ENCODE measurements around the gene PLEKHA1.

- TF ChIP-seq CTCF (conservative IDR thresholded peaks at IDR 0.05; ENCODE audit: low read depth, low read length) (no peak), POLR2A (IDR thresholded peaks at IDR 0.05; ENCODE audit: low read depth, low read length) (no peak), SMC3 (IDR thresholded peaks at IDR 0.05; ENCODE audit: low read depth, low read length) (no peak), ELK1 (IDR thresholded peaks at IDR 0.05; ENCODE audit: borderline replicate concordance, low read depth, low read length) (no peak), FOS (IDR thresholded peaks at IDR 0.05; ENCODE audit: low read depth, low read length) (no peak), MAZ (IDR thresholded peaks at IDR 0.05; ENCODE audit: borderline replicate concordance, low read depth, low read length) (no peak), RCOR1 (IDR thresholded peaks at IDR 0.05; ENCODE audit: insufficient replicate concordance, low read length) (no peak), RAD21 (IDR thresholded peaks at IDR 0.05; ENCODE audit: low read length) (no peak), MAFK (IDR thresholded peaks at IDR 0.05; ENCODE audit: low read depth, low read length) (no peak)
Observed at GRCh38 chr10:122325235-122325634, 49.3 kb upstream of the PLEKHA1 start.
